GM12878 (cell line): ENCODE measurements around the gene EVX2.

Experiments
- CBX5 ChIP-seq: sonication (generic); IDR thresholded peaks from 2 replicates; pipeline ENCODE4 v1.6.1; 2016; ENCODE audit warnings: low read depth, moderate library complexity, mild to moderate bottlenecking, inconsistent platforms
- NFXL1 ChIP-seq: fragments of 450-650 bp; IDR thresholded peaks from 2 replicates; pipeline ENCODE4 v1.6.1; 2017; ENCODE audit warnings: antibody characterized with exemption, mild to moderate bottlenecking, borderline replicate concordance
- NR2C2 ChIP-seq: IDR thresholded peaks from 2 replicates; pipeline ENCODE4 v1.6.1; 2011; ENCODE audit warnings: borderline replicate concordance, low read depth; ENCODE audit not compliant: control insufficient read depth, insufficient read length
- POLR2A ChIP-seq: IDR thresholded peaks from 2 replicates; pipeline ENCODE4 v1.6.1; 2011; ENCODE audit warnings: low read depth, mild to moderate bottlenecking, low read length
- SMAD1 ChIP-seq: fragments of 450-650 bp; IDR thresholded peaks from 2 replicates; pipeline ENCODE4 v1.6.1; 2018; ENCODE audit warnings: mild to moderate bottlenecking, low read depth; ENCODE audit not compliant: partially characterized antibody
- SREBF2 ChIP-seq: IDR thresholded peaks from 2 replicates; pipeline ENCODE4 v1.6.1; 2012; ENCODE audit warnings: mild to moderate bottlenecking, low read length
- TCF7 ChIP-seq: IDR thresholded peaks from 2 replicates; pipeline ENCODE4 v1.6.1; 2014; ENCODE audit warnings: antibody characterized with exemption, borderline replicate concordance
- ZZZ3 ChIP-seq: IDR thresholded peaks from 2 replicates; pipeline ENCODE4 v1.6.1; 2011; ENCODE audit warnings: low read depth; ENCODE audit not compliant: control insufficient read depth, insufficient read length
- TF ChIP-seq, protein P1 (sequence below), 3 experiments: IDR thresholded peaks in 2 of 3; conservative IDR thresholded peaks in 1 of 3; 2 replicates each; pipeline ENCODE4 v1.5.1; 2011; ENCODE audit warnings: low read depth in 3 of 3, low read length in 3 of 3, mild to moderate bottlenecking in 3 of 3, control low read depth in 2 of 3, moderate library complexity in 2 of 3, inconsistent platforms in 1 of 3, mixed read lengths in 1 of 3; ENCODE audit not compliant: control insufficient read depth in 2 of 3, insufficient read depth in 1 of 3; ENCODE audit errors: extremely low read depth in 1 of 3

DNA sequence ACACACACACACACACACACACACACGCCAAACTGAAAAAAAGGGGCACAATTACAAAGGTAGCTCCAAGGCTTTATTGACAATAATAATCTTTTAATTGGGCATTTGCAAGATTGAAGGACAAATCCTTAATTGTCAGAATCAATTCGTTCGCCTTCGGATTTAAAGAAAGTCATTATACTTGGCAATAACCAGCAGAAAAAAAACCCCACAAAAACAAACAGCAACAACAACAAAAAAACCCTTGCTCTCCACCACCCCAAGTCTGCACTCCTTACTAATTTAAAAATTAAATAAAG is 44.0 kb upstream of the EVX2 start:
- TF ChIP-seq NR2C2: no peak
- TF ChIP-seq ZZZ3: no peak
- TF ChIP-seq TCF7: no peak
- TF ChIP-seq NFXL1: no peak
- no peak for TF ChIP-seq CBX5
- TF ChIP-seq, protein P1, sequence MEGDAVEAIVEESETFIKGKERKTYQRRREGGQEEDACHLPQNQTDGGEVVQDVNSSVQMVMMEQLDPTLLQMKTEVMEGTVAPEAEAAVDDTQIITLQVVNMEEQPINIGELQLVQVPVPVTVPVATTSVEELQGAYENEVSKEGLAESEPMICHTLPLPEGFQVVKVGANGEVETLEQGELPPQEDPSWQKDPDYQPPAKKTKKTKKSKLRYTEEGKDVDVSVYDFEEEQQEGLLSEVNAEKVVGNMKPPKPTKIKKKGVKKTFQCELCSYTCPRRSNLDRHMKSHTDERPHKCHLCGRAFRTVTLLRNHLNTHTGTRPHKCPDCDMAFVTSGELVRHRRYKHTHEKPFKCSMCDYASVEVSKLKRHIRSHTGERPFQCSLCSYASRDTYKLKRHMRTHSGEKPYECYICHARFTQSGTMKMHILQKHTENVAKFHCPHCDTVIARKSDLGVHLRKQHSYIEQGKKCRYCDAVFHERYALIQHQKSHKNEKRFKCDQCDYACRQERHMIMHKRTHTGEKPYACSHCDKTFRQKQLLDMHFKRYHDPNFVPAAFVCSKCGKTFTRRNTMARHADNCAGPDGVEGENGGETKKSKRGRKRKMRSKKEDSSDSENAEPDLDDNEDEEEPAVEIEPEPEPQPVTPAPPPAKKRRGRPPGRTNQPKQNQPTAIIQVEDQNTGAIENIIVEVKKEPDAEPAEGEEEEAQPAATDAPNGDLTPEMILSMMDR (IDR thresholded peaks at IDR 0.05 in 2 of 3, conservative IDR thresholded peaks at IDR 0.05 in 1 of 3; ENCODE audit: control insufficient read depth in 2 of 3, extremely low read depth in 1 of 3, insufficient read depth in 1 of 3, low read depth in 3 of 3, low read length in 3 of 3): no peak
- TF ChIP-seq SREBF2: no peak
- TF ChIP-seq POLR2A: no peak
- no peak for TF ChIP-seq SMAD1
